HG02943 (cell line): Measurements from ENCODE around the gene IFNA14.

Source experiments
- ATAC-seq: cut with Tn5 transposase; IDR thresholded peaks from one replicate; pipeline ENCODE4 v1.9.1; 2021; ENCODE audit warnings: mild to moderate bottlenecking, low read depth, moderate library complexity; ENCODE audit not compliant: unreplicated experiment

Gene IFNA14

GRCh38 chr9:21239911-21240310, at the start of gene IFNA14:
Gene IFNA14 (minus strand): TSS chr9:21240005. CDS start chr9:21239935, 70 bp downstream.
- no peak for ATAC-seq

GRCh38 chr9:21287280-21287679, 47.5 kb upstream of the IFNA14 start:
- no peak for ATAC-seq

DNA sequence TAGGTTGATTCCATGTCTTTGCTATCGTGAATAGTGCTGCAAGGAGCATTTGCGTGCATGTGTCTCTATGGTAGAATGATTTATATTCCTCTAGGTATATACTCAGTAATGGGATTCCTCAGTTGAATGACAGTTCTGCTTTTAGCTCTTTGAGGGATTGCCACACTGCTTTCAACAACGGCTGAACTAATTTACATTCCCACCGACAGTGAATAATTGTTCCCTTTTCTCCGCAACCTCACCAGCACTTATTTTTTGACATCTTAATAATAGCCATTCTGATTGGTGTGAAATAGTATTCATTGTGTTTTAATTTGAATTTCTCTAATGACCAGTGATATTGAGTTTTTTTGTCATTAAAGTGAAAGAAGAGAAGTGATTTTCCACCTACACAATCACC, 46.9 kb upstream of the IFNA14 start:
- ATAC-seq = no peak

DNA sequence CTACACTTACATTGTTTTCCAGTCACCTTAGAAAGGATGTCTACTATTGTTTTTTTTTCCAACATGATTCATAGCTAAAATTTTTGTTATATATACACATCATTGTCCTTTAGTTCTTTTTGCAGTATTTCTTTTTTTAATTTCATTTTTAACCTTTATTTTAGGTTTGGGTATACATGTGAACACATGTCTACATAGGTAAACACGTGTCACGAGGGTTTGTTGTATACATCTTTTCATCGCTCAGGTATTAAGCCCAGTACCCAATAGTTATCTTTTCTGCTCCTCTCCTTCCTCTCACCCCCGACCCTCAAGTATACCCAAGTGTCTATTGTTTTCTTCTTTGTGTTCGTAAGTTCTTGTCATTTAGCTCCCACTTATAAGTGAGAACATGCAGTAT, 46.3 kb upstream of the IFNA14 start:
- ATAC-seq = no peak

- ATAC-seq = no peak
These were observed 41.5 kb upstream of the IFNA14 start for GRCh38 chr9:21281275-21281674.

DNA sequence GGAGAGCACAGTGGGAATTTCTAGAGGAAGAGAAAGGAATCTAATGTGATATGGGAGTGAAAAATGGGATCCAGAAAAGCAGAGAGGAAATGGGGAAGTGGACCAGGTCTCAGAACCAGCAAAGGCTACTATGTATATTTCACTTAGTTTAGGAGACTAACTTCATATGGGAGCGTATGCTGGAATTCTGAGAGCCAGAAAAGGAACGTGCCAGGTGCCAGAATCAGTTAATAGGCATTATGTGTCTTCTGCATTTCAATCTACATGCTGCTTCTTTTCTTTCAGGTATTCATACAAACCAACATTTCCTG, 28.5 kb upstream of the IFNA14 start:
- no peak for ATAC-seq

DNA sequence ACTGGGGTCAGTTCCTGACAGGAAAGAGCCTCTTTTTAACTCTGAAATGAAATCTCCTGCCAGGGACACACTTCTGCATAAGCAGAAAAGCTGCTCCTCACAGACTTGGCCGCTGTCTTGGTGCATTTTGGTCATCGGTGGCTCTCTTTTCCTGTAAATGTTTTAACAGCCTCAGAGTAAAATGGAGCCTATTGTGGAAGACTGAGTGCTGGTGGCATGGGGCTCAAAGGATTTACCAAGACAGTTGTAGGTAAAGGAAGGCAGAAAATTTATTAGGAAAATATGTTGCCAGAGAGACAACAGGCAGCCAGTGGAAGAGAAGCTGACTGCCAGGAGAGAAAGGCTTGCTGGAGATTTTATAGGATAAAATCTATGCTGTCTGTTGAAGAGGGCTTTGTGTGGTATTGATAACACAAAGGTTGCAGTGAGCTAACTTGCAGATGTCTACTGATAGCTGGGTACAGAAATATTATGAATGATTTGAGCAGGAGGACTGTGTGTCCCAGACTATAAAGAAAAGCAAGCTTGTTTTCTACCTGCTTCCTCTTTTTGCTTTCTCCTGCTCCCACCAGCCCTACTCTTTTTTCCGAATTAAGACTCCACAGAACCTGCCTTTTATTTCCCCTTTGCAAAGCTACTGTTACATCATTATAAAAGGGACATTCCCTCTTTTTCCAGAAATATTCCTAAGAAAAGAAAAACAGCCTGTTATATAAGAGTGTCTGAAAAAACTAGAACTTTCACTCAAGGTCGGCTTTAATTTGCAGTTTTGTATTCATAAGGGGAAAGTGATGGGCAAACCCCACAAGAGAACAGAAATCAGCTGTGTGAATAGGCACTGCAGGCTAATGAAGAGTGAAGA, 27.9 kb upstream of the IFNA14 start:
- ATAC-seq = peak; percentile 53

DNA sequence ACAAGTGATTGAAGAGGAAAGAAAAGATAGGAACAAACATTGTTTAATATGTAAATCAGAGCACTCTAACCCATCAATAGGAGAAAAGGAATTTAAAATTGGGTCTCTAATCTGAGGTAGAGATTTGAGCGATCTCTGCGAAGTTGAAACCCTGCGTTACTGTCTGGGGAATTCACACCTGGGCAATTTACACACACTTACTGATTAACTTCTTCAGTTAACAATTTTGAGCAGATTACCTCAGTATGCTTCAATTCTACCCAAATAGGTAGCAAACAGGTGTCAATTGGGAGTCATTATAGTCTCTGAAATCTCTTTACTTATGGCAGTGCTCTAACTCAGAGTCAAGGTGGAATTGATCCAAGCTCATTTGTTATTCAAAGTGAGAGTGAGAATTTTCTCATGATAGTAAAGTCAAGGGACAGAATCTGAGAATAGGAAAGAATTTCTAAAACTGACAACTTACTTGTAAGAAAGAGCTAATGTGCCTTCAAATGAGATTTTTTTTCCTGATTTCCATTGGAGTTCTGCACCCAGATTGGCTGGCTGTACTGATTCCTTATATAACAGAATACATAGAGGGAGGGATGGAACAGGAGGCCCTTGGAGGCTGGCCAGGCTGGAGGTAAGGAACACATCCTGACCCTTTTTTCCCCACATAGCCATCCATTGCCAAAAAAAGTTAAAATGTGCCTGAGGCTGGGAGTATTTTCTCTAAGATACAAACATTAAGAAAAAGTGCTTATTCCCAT, 27.1 kb upstream of the IFNA14 start:
- no peak for ATAC-seq

DNA sequence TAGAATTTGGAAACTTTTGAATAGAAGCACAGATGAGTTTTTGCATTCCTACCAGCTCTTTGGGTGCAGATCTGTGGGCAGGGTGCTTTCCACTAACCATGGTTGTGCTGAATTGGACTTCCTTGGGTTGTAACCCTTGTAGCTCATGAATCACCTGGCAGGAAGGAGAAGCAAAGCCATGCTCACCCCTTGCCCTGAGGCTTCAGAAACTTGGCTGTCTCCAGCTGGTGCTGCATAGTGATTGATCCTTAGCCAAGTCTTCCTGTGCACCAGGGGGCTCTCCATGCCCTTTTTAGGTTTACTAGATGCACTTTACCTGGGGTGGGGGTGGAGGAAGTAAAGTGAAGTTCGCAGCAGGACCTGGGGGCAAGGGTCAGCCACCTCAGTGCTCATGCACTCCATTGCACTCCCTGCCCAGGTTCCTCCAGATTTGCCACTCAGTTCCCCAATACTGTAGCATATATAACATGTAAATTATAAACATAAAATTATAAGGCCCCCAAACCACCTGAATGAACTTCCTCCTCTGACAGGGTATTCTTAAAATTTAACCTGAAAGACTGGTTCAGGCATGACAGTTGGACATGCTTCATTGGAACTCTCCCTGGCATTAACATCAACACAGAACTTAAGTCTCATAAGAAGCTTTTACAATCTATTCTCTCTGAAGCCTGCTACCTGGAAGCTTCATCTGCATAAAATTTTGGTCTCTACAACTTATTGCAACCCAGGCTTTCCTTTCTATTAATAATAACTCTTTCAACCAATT, 25.8 kb upstream of the IFNA14 start:
- ATAC-seq = peak; percentile 57

DNA sequence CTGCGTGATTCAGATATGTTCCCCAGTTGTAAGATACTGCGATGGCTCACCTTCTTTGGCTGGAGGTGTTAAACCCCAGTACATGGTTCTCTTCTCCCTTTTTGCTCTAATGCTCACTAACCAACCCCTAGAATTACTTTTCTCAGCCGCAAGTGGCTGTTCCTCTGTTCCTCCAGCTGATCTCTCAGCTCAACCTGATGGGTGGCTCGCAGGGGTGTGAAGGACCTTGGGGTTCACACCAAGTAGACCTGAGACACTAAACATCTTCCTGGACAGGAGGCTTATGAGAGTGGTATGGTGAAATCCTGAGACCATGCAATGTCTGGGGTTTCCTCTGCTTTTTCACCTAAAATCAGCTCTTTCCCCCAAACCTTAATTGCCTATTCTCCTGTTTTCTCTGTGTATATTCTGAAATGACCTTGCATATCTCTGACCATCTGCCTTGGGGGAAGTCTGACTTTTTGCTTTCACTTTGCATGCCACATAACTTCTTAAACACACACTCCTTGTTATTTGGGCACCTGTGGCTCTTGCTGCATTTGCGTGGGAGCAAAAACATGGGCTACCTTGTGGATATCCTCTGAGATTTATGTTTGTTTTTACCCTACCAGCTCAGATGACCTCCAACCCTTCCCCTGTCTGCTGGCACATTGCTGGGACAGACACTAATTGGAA, 15.9 kb upstream of the IFNA14 start:
- ATAC-seq = peak; percentile 51

GRCh38 chr9:21252721-21253547, 13.1 kb upstream of the IFNA14 start:
- peak; percentile 63 for ATAC-seq

GRCh38 chr9:21251638-21252037, 11.8 kb upstream of the IFNA14 start:
- no peak for ATAC-seq

DNA sequence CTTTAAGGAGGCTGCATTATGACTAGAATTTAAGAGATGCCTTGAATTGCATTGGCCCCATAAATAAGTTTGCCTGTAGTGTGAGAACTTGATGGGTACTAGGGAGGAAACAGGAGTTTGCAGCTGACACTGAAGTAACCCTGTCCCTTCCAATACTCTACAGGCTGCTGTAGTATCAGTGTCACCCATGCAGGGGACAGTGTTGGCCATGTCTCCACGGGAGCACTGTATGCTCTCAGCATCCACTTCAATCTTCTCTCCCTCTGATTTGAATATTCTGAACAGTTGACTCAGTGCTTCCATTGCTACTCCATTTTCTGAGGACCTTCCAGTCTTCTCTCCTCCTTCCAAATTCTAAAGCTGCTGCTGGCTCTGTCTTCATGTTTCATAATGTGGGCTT, 11.4 kb upstream of the IFNA14 start:
- ATAC-seq = no peak

- ATAC-seq = no peak
These were observed 5.0 kb upstream of the IFNA14 start for GRCh38 chr9:21244836-21245235.

- ATAC-seq = peak; percentile 19
These were observed 3.5 kb downstream of the IFNA14 start for GRCh38 chr9:21236360-21236714.

DNA sequence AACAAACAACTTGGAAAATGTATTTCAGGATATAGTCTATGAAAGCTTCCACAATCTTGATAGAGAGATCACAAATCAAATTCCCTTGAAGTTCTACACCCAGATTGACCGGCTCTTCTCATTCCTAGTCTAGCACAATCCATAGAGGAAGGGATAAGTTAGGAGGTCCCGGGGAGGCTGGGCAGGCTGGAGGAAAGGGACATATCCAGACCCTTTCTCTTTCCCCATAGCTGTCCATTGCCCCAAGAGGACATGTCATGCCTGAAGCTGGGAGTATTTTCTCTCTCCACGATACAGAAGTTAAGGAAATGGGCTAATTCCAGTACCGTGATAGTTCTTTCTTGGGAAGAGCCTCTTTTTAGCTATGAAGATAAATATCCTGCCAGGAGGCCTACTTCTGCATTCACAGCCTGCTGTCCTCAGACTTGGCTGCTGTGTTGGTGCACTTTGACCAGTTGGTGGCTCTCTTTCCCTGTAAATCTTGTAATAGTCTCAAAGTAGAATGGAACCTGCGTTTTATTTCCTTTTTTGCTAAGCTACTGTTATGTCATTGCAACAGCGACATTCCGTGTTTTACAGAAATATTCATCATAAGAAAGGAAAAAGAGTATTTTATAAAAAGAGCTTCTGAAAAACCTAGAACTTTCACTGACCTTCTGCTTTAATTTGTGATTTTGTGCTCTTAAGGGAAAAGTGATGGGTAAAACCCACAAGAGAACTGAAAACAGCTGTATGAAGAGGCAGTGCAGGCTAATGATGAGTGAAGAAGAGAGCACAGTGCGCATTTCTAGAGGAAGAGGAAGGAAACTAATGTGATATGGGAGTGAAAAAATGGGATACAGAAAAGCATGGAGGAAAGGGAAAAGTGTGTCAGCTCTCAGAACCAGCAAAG, 4.1 kb downstream of the IFNA14 start:
- ATAC-seq = peak; percentile 73

DNA sequence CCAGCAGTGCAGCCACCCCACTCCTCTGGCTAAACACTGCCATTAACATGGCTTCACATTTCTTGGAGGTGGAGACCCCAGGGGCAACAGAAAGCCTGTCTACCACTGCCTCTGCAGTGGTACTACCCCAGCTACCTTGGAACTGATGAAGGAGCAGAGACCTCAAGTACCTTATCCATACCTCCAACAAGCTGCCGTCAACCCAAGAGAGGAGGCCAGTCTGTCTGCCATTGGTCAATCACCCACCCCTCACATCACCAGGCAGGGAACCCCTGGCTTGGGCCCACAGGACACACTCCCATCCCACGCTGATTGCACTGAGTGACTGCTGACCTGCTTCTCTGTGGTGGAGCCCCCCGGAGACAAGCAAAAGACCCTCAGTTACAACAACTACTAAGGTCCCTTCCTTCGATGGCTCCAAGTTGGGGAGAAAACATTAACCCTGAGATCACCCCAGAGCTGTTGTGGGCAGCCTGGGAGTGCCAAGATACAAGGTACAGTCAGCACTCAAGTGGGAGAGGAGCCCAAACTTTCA, 5.6 kb downstream of the IFNA14 start:
- no peak for ATAC-seq

DNA sequence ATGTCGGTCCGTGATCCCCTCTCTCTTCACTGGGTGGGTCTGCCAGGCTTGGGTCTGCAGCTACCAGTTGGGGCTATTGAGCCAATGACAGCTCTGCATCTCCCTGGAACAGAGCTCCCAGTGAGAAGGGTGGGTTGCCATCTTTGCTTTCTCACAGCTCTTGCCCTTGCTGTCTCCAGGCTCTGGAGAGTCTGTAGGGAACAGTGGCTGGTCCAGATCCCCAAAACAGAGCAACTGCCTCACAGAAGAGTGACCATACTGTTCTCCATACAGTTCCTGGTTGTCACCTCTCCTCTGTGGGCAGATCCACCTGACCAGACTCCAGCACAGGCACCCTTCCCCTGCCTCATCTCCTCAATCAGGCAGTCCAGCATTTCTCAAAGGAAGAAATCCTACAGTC, 6.5 kb downstream of the IFNA14 start:
- no peak for ATAC-seq

DNA sequence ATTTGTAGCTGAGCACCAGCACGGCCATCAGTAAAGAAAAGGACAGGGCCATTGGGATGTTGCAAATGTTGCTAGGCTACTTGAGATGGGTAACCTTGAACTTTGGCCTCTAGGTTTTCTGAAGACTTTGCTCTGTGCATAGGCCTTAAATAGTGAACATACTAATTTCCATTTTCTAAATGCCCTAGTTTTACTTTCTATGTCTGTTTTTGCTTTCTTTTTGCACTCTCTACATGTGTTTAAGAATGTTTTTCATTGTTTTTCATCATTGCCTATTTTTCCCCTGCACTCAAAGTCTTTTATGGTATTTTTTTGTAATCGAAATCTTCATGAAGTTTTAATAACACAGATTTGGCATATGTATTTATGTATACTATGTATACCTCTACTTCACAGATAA, 11.7 kb downstream of the IFNA14 start, which contains the start of gene IFNA17:
Gene IFNA17, minus strand, starts transcription at position 101 of the 400 bp plus-strand sequence. Its CDS starts 49 bp downstream, at position 52.
- no peak for ATAC-seq
